ENCODE results near the gene STARD4.

The STARD4 gene

GRCh38 chr5:111512375-111513130, at the start of gene STARD4:
Gene STARD4 (minus strand): TSS chr5:111512535. CDS start chr5:111507433, 5,102 bp downstream.
- Histone ChIP-seq H3K27ac (ENCODE audit: poor library complexity, severe bottlenecking) (peak within 1 kb of the TSS; percentile 94), H3K4me3 (ENCODE audit: severe bottlenecking) (peak within 1 kb of the TSS; percentile 64), H3K36me3 (ENCODE audit: low read depth) (peaks cover 38% of the 10 kb centered on the region), H3K27me3 (ENCODE audit: insufficient read depth, poor library complexity, severe bottlenecking) (no peaks in the 10 kb centered on the region), H3K4me1 (ENCODE audit: insufficient read depth, poor library complexity, severe bottlenecking) (peaks cover 36% of the 10 kb centered on the region), H3K9me3 (ENCODE audit: severe bottlenecking) (no peaks in the 10 kb centered on the region)
- DNase-seq (ENCODE audit: low spot score) (peak; percentile 99), ATAC-seq (ENCODE audit: low read depth) (peak; percentile 95)
- TF ChIP-seq CTCF (IDR thresholded peaks at IDR 0.05; ENCODE audit: poor library complexity, severe bottlenecking): no peak

- H3K27ac ChIP-seq (ENCODE audit: poor library complexity, severe bottlenecking): no peak overlapping the region
- no peaks in the 10 kb centered on the region for H3K4me1 ChIP-seq (ENCODE audit: insufficient read depth, poor library complexity, severe bottlenecking)
- no peaks in the 10 kb centered on the region for H3K27me3 ChIP-seq (ENCODE audit: insufficient read depth, poor library complexity, severe bottlenecking)
- no peaks in the 10 kb centered on the region for H3K36me3 ChIP-seq (ENCODE audit: low read depth)
- TF ChIP-seq CTCF (IDR thresholded peaks at IDR 0.05; ENCODE audit: poor library complexity, severe bottlenecking): no peak
- no peak for ATAC-seq (ENCODE audit: low read depth)
- peaks cover 4% of the 10 kb centered on the region for H3K9me3 ChIP-seq (ENCODE audit: severe bottlenecking)
- DNase-seq (ENCODE audit: low spot score): no peak
- no peak overlapping the region for H3K4me3 ChIP-seq (ENCODE audit: severe bottlenecking)
Observed at GRCh38 chr5:111559680-111560079, 47.3 kb upstream of the STARD4 start.

DNA sequence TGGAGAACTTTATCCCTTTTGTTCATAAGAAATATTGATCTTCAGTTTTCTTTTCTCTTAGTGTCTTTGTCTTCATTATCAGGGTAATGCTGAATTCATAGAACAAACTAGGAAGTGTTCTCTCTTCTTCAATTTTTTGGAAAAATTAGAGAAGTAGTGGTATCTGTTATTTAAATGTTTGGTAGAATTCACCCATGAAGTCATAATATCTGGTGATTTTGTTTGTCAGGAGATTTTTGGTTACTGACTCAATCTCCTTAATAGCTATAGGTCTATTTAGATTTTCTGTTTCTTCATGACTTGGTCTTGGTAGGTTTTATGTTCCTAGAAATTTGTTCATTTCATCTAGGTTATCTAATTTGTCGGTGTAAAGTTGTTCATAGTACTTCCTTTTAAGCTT, 45.4 kb upstream of the STARD4 start:
- no peaks in the 10 kb centered on the region for H3K27me3 ChIP-seq (ENCODE audit: insufficient read depth, poor library complexity, severe bottlenecking)
- no peaks in the 10 kb centered on the region for H3K36me3 ChIP-seq (ENCODE audit: low read depth)
- DNase-seq (ENCODE audit: low spot score) (no peak), ATAC-seq (ENCODE audit: low read depth) (no peak)
- H3K27ac ChIP-seq (ENCODE audit: poor library complexity, severe bottlenecking): no peak overlapping the region
- H3K9me3 ChIP-seq (ENCODE audit: severe bottlenecking): peaks cover 4% of the 10 kb centered on the region
- TF ChIP-seq CTCF (IDR thresholded peaks at IDR 0.05; ENCODE audit: poor library complexity, severe bottlenecking): no peak
- no peak overlapping the region for H3K4me3 ChIP-seq (ENCODE audit: severe bottlenecking)
- H3K4me1 ChIP-seq (ENCODE audit: insufficient read depth, poor library complexity, severe bottlenecking): no peaks in the 10 kb centered on the region

DNA sequence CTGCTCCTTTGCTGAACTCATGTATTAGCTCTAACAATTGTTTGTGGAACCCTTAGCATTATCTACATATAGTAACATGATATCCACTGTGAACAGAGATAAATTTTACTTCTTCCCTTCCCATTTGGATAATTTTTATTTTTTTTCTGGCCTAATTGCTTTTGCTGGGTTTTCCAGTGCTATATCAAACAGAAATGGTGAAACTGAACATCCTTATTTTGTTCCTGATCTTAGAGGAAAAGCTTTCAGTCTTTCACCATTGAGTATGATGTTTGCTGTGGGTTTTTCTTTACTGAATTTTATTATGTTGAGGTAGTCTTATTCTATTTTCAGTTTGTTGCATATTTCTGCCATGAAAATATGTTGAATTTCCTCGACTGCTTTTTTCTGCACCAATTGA, 44.8 kb upstream of the STARD4 start:
- Histone ChIP-seq H3K36me3 (ENCODE audit: low read depth) (no peaks in the 10 kb centered on the region), H3K27ac (ENCODE audit: poor library complexity, severe bottlenecking) (no peak overlapping the region), H3K4me1 (ENCODE audit: insufficient read depth, poor library complexity, severe bottlenecking) (no peaks in the 10 kb centered on the region), H3K9me3 (ENCODE audit: severe bottlenecking) (peaks cover 4% of the 10 kb centered on the region), H3K27me3 (ENCODE audit: insufficient read depth, poor library complexity, severe bottlenecking) (no peaks in the 10 kb centered on the region), H3K4me3 (ENCODE audit: severe bottlenecking) (no peak overlapping the region)
- ATAC-seq (ENCODE audit: low read depth) (no peak), DNase-seq (ENCODE audit: low spot score) (no peak)
- no peak for TF ChIP-seq CTCF (IDR thresholded peaks at IDR 0.05; ENCODE audit: poor library complexity, severe bottlenecking)

- Histone ChIP-seq H3K27ac (ENCODE audit: poor library complexity, severe bottlenecking) (no peak overlapping the region), H3K27me3 (ENCODE audit: insufficient read depth, poor library complexity, severe bottlenecking) (no peaks in the 10 kb centered on the region), H3K4me1 (ENCODE audit: insufficient read depth, poor library complexity, severe bottlenecking) (peaks cover 3% of the 10 kb centered on the region), H3K9me3 (ENCODE audit: severe bottlenecking) (peaks cover 4% of the 10 kb centered on the region), H3K4me3 (ENCODE audit: severe bottlenecking) (no peak overlapping the region), H3K36me3 (ENCODE audit: low read depth) (no peaks in the 10 kb centered on the region)
- no peak for DNase-seq (ENCODE audit: low spot score)
- no peak for ATAC-seq (ENCODE audit: low read depth)
- no peak for TF ChIP-seq CTCF (IDR thresholded peaks at IDR 0.05; ENCODE audit: poor library complexity, severe bottlenecking)
Observed at GRCh38 chr5:111556501-111556900, 44.2 kb upstream of the STARD4 start.

Data from RWPE2 (cell line).